Left forelimb (tissue), 1 donor: ENCODE data around the gene SH3BP2.

Experiments used
- DNase-seq: peaks from one replicate; pipeline ENCODE4 v3.0.0-alpha.2; 2018; ENCODE audit warnings: low spot score

SH3BP2 gene

GRCh38 chr4:2790583-2791517 is 2.0 kb upstream of the SH3BP2 start:
- peak; percentile 63 for DNase-seq

DNA sequence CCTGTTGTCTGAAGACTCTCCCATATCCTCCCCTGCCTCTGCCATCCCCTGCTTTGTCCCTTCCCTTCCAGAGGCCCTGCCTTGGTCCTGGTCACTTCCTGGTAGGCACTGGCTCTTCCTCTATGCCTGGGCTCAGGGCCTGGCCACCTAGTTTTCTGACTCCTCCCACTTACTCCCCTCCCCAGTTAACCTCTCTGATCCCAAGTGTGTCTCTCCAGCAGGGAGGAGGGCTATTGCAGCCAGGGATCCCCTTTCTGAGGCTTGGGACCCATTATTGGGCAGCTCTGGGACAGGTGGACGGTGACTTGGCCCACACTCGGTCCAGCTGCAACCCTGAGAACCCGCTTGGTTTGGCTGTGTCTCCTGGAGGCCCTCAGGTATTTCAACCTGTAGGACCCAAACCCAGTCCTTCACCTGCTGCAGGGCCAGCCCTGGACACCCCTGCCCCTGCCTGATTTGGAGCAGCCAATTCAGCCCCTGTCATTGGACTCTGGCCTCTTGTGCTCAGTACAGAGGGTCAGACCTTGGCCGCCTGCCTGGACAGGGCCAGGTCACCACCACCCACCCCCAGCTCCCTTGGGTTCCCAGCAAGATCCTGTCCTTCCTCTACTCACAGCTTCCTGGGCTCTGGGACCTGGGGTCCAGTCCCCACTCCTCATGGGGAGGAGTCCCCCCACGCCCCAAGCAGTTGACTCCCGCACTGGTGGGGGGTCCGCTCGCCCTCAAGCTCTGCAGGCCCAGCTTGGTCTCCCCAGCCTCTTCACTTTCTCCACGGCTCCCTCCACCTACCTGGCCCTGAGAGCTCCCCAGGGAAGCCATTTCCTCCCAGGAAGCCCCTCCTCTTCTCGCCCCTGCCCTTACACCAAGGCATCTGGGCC is 1.1 kb upstream of the SH3BP2 start:
- DNase-seq, result peak; percentile 51

DNA sequence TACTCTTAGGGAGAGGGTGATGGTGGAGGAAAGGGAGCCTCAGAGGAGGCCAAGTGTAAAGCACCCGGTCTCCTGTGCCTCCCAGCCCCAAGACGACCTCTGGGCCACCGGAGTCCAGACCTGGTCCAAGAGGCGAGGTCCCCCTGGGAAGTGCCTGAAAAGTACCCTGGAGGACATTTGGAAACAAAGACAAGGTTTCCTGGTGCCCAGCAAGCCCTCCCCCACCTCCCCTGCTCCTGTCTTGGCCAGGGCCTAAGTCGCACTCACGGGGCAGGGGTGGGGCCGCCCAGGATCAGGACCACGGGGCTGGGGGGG is 532 bp upstream of the SH3BP2 start:
- no peak for DNase-seq

DNA sequence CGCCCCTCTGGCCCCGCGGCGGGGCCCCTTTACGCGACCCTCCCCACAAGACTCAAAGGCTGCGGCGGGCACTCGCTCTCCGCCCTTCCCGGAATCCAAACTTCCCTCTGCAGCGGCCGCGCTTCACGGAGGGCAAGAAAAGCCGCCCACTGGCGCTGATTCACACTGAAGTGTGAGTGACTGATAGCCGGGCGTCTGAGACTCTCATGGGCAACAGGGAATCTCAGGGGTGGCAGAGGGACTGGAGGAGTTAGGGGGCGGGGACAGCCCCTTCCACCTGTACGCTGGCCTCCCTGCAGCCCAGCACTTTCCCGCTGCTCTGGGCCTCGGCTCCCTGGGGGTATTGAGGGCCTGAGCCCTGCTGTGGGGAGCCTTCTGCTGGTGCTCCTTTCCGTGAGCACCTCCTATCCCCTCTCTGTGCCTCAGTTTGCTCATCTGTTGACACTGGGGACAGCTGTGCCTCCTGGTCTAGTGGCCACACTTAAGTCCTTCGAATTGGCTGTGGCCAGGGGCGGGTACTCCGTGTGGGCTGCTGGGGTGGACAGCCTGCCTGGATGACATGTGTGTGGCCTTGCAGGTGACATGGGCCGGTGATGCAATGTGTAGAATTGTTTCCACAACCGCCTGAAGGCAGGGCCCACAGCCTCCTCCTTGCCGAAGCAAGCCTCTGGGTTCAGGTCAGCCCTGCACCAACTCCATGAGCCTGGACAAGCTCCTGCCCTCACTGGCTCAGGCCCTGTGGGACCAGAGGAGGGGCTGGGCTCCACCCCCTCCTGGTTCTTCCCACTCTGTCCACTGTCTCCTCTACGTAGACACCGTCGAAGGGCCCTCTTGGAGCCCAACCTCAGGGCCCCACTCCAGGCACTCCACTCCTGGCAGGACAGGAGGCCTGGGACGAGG is 951 bp downstream of the SH3BP2 start:
- DNase-seq, result no peak

DNA sequence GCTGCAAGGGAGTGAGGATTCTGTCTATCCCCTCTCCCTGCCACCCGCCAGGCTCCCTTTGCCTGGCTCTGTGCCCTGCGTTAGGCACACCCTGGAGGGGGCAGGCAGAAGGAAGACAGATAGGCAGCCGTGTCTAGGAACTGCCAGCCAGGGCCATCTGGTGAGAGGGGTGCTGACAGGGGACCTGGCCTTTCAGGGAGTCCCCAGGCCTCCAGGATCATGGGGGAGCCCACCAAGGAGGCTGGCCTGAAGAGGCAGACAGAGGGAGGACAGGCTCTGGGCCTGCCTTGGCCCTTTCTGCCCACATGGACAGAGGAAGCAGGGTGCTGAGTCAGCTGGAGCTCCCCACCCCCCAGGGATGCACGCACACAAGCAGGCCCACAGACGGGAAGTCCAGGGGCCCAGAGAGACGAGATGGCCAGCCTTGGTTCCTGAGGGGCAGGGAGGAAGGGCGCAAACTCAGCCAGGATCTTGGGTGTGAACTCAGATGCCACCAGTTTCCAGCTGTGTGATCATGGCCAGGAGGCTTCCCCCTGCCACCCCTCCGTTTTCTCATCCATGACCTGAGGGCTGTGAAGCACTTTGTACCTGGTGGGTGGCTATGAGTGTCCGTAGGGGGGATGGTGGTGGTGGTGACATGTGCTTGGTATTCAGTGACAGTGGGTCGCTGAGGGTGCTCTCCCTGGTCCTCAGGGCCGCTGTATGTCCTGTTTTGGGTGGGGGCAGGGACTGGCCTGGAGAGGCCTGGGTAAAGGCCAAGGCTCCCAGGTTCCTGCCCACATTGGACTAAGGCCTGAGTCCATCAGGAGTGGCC is 1.8 kb downstream of the SH3BP2 start:
- peak; percentile 69 for DNase-seq

DNA sequence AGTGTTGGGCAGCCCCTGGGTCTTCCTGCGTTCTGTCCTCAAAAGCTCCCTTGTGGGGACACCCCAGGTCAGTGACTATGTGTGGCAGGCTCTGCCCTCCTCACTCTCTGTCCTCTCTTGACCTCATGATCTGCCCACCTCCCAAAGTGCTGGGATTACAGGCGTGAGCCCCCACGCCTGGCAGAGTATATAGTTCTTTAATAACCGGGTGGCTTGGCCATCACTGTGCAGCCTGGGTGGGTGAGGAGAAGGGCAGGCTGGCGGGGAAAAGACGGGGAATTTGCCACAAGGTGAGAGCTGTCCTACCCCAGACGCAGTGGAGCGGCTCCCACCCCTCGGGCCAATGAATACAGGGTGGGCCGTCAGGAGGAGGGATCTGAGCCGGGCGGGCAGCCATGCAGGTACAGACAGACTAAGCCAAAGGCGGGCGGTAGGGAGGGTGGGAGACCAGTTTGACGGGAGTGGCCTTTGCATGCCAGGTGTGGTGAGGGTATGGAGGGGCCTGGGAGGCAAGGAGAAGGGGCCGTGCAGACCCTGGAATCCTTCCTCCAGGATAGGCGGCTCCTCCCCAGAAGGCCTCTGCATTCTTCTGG is 2.5 kb downstream of the SH3BP2 start:
- DNase-seq, result peak; percentile 63

DNA sequence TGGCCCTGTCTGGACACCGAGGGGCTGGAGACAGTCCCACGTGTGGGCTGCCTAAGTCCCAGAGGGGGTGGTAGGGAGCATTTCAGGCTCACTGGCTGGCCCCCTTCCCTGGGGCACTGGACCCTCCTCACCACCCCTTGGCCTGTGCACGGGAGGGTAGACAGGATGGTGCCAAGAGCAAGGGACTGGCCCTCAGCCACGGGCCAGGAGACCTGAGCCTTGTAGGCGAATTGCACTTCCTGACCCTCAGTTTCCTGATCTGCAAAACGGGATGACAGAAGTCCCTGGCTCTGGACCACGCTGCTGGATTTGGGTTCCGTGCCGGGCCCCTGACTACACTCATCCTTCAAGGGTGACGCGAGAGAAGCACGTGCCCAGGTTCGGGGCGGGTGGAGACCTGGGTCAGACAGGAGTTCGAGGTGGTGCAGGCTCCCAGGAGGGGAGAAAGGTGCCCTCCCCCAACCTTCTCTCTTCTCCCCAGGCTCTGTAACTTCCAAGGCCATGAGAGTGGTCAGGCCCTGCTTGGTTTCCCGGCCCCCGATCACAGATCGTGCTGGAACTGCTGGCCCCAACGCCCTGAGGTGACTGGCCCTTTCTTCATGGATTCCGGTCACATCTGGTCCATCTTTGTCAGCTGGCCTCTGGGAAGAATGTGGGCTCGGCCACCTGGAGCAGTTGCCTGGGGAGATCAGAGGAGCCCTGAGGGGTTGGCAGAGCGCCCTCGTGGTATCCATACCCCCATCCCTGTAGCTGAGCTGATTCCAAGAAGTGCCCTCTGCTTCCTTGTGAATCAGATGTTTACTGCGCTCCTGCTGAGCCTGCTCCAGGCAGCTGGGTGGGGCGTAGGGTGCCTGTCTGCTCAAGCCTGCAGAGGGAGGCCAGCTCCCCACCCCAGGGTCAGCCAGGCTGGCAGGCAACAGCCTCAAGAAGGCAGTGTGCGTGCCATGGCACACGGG is 3.3 kb downstream of the SH3BP2 start:
- DNase-seq, result peak; percentile 62

DNA sequence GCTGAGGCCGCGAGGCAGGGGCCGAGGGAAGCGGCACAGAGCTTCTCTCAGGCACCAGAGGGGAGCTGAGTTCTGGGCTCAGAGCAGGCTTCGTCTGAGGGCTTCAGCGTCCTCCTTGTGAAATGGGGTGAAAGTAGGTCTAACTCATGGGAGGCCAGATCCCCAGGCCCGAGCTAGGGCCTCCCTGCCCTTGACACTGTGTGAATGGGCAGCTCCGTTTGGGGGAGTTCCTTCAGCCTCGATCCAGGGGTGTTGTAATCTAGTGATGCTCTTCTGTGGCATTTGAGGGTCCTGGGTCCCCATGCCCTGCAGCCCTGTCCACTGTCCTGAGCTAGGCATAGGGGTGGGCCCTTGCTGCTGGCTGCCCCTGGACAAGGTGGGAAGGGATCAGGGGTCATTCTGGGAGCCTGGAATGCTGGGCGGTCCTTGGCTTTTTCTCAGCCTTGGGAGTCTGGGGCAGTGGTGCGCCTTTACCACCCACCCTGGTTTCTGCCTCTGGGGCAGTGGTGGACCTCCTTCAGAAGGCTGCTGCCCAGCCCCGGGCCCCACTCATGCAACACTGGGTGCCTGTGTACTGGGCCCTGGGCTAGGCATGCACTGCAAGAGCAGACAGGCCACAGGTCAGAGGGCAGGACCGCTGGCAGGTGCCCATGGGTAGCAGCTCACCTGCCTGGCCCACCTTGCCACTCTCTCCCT is 4.1 kb downstream of the SH3BP2 start:
- no peak for DNase-seq

GRCh38 chr4:2797545-2798305 is 4.8 kb downstream of the SH3BP2 start:
- DNase-seq, result peak; percentile 57

DNA sequence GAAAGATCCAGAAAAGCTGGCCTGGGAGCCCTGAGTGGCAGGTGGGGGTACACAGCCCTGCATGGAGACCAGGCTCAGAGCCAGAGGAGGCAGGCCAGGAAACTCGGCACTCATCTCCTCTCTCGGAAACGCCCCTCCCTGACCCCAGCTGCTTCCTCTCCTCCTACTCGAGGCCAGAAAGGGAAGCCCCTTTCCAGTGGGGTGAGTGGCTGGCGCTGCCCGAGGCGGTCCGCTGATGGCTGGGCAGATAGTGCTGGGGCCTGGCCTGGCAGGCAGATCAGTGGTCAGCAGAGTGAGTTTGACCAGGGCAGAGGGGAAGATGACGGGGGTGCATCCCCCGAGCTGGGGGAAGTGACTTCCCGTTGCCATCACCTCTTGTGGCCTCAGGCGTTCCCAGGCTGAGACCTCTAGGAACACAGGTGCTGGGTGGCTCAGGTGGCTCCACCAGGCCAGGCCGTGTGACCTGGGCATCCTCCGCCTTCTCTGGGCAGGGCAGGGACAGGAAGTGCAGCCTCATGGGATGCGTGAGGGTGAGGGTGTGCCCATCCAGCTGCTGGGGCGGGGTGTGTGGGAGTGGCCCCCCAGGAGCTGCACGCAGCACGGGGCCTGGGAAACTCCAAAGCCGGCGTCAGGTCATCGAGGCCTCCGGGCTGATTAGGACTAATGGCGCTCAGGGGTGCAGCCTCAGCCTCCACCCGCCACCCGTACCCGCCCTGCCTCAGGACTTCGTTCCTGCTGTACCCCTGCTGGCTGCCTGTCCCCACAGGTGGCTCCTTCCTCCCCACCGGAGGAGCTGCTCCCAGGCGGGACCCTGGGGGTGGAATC is 5.7 kb downstream of the SH3BP2 start:
- DNase-seq, result peak; percentile 82

- peak; percentile 51 for DNase-seq
Measured at GRCh38 chr4:2799224-2799911, 6.5 kb downstream of the SH3BP2 start.

DNA sequence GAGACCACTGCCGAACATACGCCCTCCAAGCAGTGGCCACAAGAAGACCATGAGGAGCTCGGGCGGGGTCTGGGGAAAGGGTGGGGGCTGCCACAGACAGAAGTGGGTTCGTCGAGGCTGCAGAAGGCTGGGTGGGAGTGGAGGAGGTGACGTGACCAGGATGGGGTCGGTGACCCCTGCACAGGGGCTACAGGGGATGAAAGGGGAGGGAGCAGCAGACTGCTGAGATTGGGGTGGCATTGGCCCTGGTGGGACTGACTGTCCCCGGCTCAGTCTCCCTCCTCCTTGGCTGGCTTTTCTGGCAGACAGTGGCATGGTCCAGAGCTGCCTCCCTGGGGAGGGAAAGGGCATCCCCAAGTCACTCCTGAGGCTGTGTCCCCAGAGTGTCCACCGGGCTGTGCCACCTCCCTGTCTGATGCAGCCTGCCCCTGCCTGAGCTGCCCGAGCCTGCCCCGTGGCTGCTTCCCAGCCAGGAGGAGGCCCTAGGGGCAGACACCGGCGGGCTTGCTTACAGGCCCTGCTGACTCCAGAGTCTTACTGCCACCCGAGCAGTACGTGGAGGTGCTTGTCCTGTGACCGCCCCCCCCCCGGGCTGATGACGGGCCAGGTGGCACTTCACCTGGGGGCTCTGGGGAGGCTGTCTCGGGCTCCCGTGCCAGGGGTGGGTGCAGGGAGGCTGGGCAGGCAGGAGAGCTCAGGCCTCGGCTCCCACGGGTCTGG is 7.2 kb downstream of the SH3BP2 start:
- DNase-seq, result no peak

GRCh38 chr4:2800691-2801596 is 8.1 kb downstream of the SH3BP2 start:
- DNase-seq, result peak; percentile 95

- DNase-seq, result no peak
Measured at GRCh38 chr4:2802618-2803531, 10.0 kb downstream of the SH3BP2 start.
